ENCODE data around the gene GTF2A1L.
"Not testable (repeated sequence)": the region's sequence is repeated elsewhere in the genome, so short reads cannot be mapped to it uniquely, and the experiment has no call there.

Gene GTF2A1L

GRCh38 chr2:48613211-48613610 lies 4.4 kb upstream of the GTF2A1L start:
- no peak for DNase-seq

GRCh38 chr2:48614581-48614980 lies 3.1 kb upstream of the GTF2A1L start:
- not testable (repeated sequence) for DNase-seq

- DNase-seq = no peak
Measured at GRCh38 chr2:48619526-48619925, 1.9 kb downstream of the GTF2A1L start.

- no peak for DNase-seq
Measured at GRCh38 chr2:48620604-48621003, 2.9 kb downstream of the GTF2A1L start.

- not testable (repeated sequence) for DNase-seq
Measured at GRCh38 chr2:48622691-48623090, 5.0 kb downstream of the GTF2A1L start.

- DNase-seq = no peak
Measured at GRCh38 chr2:48624696-48625095, 7.0 kb downstream of the GTF2A1L start.

GRCh38 chr2:48626047-48626446 lies 8.4 kb downstream of the GTF2A1L start:
- DNase-seq = no peak

- DNase-seq = no peak
Measured at GRCh38 chr2:48633143-48633542, 15.5 kb downstream of the GTF2A1L start.

- DNase-seq = no peak
Measured at GRCh38 chr2:48635786-48636185, 18.1 kb downstream of the GTF2A1L start.

- DNase-seq = no peak
Measured at GRCh38 chr2:48638261-48638660, 20.6 kb downstream of the GTF2A1L start.

- no peak for DNase-seq
Measured at GRCh38 chr2:48651158-48651790, 33.6 kb downstream of the GTF2A1L start.

GRCh38 chr2:48668992-48669391 lies 51.3 kb downstream of the GTF2A1L start:
- DNase-seq = no peak

GRCh38 chr2:48673581-48673980 lies 55.9 kb downstream of the GTF2A1L start:
- DNase-seq = no peak

- DNase-seq = no peak
Measured at GRCh38 chr2:48674933-48675332, 57.3 kb downstream of the GTF2A1L start.

GRCh38 chr2:48677450-48677849 lies 59.8 kb downstream of the GTF2A1L start:
- DNase-seq = no peak

- DNase-seq = no peak
Measured at GRCh38 chr2:48685126-48685525, 67.5 kb downstream of the GTF2A1L start.

GRCh38 chr2:48691935-48692691 lies 74.5 kb downstream of the GTF2A1L start:
- DNase-seq = no peak

- DNase-seq = no peak
Measured at GRCh38 chr2:48693066-48693465, 75.4 kb downstream of the GTF2A1L start.

- DNase-seq = no peak
Measured at GRCh38 chr2:48693645-48694044, 76.0 kb downstream of the GTF2A1L start.

GRCh38 chr2:48694149-48694548 lies 76.5 kb downstream of the GTF2A1L start:
- no peak for DNase-seq

GRCh38 chr2:48695991-48696390 lies 78.3 kb downstream of the GTF2A1L start:
- DNase-seq = no peak

GRCh38 chr2:48696881-48697280 lies 79.2 kb downstream of the GTF2A1L start:
- no peak for DNase-seq

- DNase-seq = no peak
Measured at GRCh38 chr2:48699348-48699930, 81.8 kb downstream of the GTF2A1L start.

GRCh38 chr2:48703621-48704020 lies 86.0 kb downstream of the GTF2A1L start:
- DNase-seq = not testable (repeated sequence)
